Measurements from ENCODE around the gene MYOM1.

Gene MYOM1

GRCh38 chr18:3234457-3234856, 14.7 kb upstream of the MYOM1 start:
- no peak for TF ChIP-seq CTCF (IDR thresholded peaks at IDR 0.05)

DNA sequence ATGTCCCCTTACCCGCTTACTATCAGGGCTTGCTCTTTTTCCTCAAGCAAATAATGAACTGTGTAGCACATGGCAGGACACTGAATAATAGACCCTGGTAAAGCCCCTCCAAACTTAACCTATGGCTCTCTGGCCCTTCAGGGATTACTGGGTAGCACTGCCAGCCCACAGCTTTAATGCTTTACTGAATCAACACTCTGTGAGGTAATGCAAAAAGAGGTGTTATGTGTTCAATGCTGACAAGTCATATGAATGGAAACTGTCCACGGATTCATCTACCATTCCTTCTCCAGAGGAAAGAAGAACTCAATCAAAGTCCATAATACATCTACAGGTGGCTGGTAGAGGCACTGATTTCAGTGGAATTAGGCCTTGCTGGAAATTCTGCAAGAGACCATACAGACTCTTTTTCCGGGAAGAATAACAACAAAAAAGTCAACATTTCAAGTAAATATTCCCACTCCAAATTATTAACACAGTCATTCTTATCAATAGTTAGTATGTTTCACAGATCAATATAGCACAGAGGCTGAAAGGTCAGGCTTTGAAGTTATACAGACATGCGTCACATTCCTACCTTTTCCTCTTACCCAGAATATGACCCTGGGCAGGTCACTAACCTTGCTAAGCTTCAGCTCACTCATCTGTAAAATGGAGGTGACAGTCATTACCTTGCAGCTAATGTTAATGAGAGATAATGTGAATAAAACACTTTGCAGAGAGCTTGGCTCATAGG, 13.8 kb upstream of the MYOM1 start:
- no peak for TF ChIP-seq CTCF (IDR thresholded peaks at IDR 0.05)

GRCh38 chr18:3233004-3233403, 13.2 kb upstream of the MYOM1 start:
- TF ChIP-seq CTCF (IDR thresholded peaks at IDR 0.05), result no peak

- TF ChIP-seq CTCF (IDR thresholded peaks at IDR 0.05), result no peak
Measured at GRCh38 chr18:3230401-3231334, 10.9 kb upstream of the MYOM1 start.

DNA sequence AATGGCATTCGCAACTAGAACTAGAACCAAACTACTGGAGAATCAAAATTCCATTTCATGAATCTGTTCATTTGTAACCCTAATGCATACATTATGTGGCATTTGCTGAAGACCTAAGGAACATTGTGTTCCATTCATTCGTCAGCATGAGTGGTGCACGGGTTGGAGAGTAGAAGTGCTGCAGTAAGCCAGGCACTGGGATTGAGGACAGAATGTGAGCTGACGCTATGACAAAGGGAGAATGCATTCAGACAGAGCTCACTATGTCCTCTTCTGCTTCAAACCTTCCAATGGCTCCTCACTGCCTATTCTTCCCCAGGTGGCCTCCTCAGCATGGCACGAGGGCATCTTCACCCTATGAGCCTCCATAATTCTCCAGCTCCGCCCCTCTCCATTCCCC, 6.3 kb upstream of the MYOM1 start:
- no peak for TF ChIP-seq CTCF (IDR thresholded peaks at IDR 0.05)

- TF ChIP-seq CTCF (IDR thresholded peaks at IDR 0.05), result no peak
Measured at GRCh38 chr18:3225588-3225987, 5.8 kb upstream of the MYOM1 start.

DNA sequence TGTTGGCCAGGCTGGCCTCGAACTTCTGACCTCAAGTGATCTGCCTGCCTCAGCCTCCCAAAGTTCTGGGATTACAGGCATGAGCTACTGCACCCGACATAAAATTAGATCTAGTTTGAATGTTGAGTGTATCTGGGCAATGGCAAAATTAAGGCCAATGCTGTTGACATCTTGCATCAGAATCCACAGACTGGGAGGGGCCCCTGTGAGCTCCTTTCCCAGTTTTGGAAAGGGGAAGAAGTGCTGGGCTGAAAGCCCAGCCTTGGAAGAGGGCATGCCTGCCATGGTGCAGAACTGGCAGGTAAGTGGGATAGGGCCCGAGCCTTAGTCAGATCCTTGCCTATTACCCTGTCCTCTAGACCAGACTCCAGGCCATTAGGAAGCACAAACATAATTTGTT, 4.5 kb upstream of the MYOM1 start:
- no peak for TF ChIP-seq CTCF (IDR thresholded peaks at IDR 0.05)

Measured in LNCAP (cell line).